Activated CD8-positive, alpha-beta memory T cell treated with anti-CD3 and anti-CD28 coated beads, Interleukin-2, amount 10 ng/mL, durations not matched to agents 7 days and 5 days (primary cell): Measurements from ENCODE around the gene INTS4. TPM values are rescaled to one million over a fixed set of nuclear protein-coding genes. Genes with fewer than 3 reads are reported as not detected.
"Not testable (repeated sequence)": the region's sequence is repeated elsewhere in the genome, so short reads cannot be mapped to it uniquely, and the experiment has no call there.

Experiments
- ATAC-seq: fragments of 150-1000 bp; cut with Tn5 transposase; one replicate; pipeline ENCODE4 v1.10.0; 2021; ENCODE audit warnings: moderate library complexity
- CTCF ChIA-PET: fragments of 350-600 bp; sonication (Branson Sonifier 250); formaldehyde crosslinking; loops from one replicate; lab custom pipeline; 2021; ENCODE audit warnings: antibody characterized with exemption; lab: Charles Lee
- DNase-seq: peaks from one replicate; pipeline ENCODE4 v3.0.0-alpha.2; 2020
- H3K27ac Mint-ChIP-seq: one replicate; pipeline ENCODE4 v1.8.0; 2021; ENCODE audit warnings: mild to moderate bottlenecking, mixed read lengths
- H3K27me3 Mint-ChIP-seq: one replicate; pipeline ENCODE4 v1.8.0; 2021; ENCODE audit warnings: mixed read lengths
- H3K36me3 Mint-ChIP-seq: one replicate; pipeline ENCODE4 v1.8.0; 2021; ENCODE audit warnings: mild to moderate bottlenecking, mixed read lengths
- H3K4me1 Mint-ChIP-seq: one replicate; pipeline ENCODE4 v1.8.0; 2021; ENCODE audit warnings: mixed read lengths
- H3K4me3 Mint-ChIP-seq: one replicate; pipeline ENCODE4 v1.8.0; 2021; ENCODE audit warnings: mild to moderate bottlenecking, moderate library complexity, mixed read lengths
- H3K9me3 Mint-ChIP-seq: one replicate; pipeline ENCODE4 v1.8.0; 2022; ENCODE audit warnings: low read depth, mixed read lengths
- total RNA-seq, 2 experiments: library from RNA; stranded (reverse); gene quantifications; one replicate each; pipeline ENCODE4 v1.2.3, GENCODE V29; 2021

INTS4 gene
- total RNA-seq, 2 experiments from 2014 or later, result 53.9 to 57.9 TPM

DNA sequence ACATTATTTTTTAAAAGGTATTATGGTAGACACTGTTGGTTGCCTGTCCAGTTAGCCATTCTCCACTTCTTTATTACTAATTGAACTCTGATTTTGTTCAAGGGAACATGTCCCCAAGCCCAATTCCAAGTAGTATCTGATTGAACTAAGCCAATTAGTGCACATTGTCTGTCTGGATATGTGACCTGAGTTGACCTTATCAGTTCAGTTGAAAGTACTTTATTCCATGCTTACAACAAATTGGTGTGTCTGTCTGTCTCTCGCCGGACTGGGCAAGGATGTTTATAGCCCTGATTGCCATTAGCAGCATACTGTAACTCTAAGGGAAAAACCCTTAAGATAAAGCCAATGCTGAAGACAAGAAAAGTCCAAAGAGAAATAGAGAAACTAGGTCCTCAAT is 85.6 kb downstream of the INTS4 start:
- Mint-ChIP-seq H3K9me3 (no peaks in the 10 kb centered on the region), H3K4me1 (no peaks in the 10 kb centered on the region), H3K4me3 (no peak overlapping the region), H3K27me3 (no peaks in the 10 kb centered on the region), H3K36me3 (peaks cover 15% of the 10 kb centered on the region), H3K27ac (no peak overlapping the region)
- ATAC-seq, result no peak
- DNase-seq, result no peak
- CTCF ChIA-PET, result no interaction called here

DNA sequence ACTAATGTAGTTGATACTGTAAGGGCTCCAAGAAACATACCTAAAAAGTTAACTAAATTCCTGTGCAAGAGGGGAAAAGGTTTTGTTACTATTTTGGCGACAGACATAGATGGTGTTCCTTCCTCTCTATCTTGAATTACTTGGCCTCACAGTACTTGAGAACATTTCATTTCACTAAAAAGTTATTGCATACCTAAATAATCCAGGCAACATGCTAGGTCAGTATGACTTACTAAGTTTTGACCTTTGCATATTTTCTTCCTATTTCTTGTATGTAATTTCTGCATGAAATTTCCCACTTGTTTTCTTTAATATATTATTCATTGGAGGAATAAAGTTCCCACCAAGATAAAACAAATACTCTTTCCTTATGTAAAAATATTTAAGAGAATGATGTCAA is 99.5 kb downstream of the INTS4 start:
- H3K4me3 Mint-ChIP-seq, CTCF ChIA-PET, H3K27ac Mint-ChIP-seq, DNase-seq, ATAC-seq, H3K4me1 Mint-ChIP-seq, H3K27me3 Mint-ChIP-seq, H3K9me3 Mint-ChIP-seq: not testable (repeated sequence)
- H3K36me3 Mint-ChIP-seq, result peaks cover 28% of the 10 kb centered on the region

DNA sequence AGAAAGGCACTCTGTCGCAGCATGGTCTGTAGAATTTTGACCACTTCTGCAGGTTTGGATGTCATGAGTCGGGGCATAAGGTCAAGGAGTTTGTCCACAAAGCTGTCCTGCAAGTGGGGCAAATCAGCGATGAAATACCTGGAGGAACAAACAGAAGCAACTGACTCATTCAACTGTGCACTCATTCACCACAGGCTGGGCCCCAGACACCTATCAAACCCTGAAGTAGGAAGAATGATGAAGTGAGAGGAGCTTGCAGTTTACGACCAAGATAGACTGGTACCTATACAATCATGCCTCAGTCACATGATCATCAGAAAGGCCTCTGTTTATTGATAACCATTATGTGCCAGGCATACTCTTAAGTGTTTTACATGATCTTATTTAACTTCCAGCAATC is 102.8 kb downstream of the INTS4 start:
- H3K4me3 Mint-ChIP-seq, H3K27ac Mint-ChIP-seq, H3K27me3 Mint-ChIP-seq, H3K4me1 Mint-ChIP-seq, H3K9me3 Mint-ChIP-seq, ATAC-seq, DNase-seq, CTCF ChIA-PET: not testable (repeated sequence)
- peaks cover 43% of the 10 kb centered on the region for H3K36me3 Mint-ChIP-seq

DNA sequence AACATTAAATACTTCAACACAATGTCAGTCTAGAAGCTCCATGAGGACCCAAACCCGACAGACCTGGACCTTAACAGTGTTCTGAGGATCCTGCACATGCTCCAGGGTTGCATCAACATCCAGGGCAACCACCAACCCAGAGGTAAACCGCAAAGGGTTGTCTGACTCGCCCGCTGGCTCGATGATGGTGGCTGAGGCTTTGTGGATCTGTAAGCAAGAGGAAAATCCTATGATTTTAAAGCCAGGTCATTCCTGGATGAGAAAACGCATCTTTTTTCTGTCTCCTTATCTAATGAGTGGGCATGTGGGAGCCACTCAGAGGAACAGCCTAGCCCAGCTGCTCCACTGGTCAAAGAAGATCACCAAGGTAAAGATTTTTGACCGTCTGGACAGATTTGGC is 103.2 kb downstream of the INTS4 start:
- CTCF ChIA-PET, H3K4me3 Mint-ChIP-seq, H3K9me3 Mint-ChIP-seq, H3K4me1 Mint-ChIP-seq, H3K27ac Mint-ChIP-seq, DNase-seq, H3K27me3 Mint-ChIP-seq, ATAC-seq: not testable (repeated sequence)
- H3K36me3 Mint-ChIP-seq, result peaks cover 47% of the 10 kb centered on the region

DNA sequence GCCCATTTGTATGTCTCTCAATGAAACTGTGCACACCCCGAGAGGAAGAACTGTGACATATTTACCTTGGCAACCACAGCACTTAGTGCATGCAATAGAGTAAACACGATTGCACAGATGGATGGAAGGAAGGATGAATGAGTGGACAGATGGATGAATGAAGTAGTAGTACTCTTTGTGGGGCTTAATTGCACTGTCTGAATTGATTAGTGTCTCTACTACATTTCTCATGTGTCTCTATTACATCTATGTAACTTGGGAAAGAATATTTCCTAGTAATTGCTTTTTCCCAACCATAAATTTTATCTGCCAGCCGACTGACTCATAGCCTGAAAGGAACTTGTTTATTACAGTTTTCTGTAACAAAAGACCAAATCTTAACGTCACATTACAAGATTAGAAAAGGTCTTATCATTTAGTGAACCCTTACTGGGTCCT is 103.8 kb downstream of the INTS4 start:
- DNase-seq, H3K27ac Mint-ChIP-seq, H3K4me1 Mint-ChIP-seq, H3K4me3 Mint-ChIP-seq, ATAC-seq, H3K27me3 Mint-ChIP-seq, CTCF ChIA-PET, H3K9me3 Mint-ChIP-seq: not testable (repeated sequence)
- peaks cover 48% of the 10 kb centered on the region for H3K36me3 Mint-ChIP-seq

DNA sequence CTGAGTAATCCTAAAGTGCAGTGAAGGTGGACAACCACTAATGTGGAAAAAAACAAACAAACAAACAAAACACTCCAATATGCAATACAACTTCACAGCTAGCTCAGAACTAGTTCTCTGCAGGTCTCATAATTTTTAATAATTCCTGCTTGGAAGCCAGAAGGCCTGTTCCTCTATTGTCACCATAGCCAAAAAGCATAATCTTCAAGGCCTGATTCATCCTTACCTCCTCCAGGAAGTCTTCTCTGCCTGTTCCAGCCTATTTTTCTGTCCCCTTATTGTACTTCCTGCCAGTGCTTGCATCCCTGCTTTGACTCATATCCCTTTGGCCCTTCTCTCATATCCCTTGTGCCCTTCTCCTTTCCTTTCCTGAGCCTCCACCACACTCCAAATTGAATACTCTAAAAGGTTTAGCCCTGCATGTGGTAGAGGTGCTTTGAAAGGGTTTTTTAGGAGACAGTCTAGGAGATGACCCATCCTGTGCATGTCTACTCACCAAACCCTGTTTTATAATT is 104.3 kb downstream of the INTS4 start:
- H3K9me3 Mint-ChIP-seq, H3K27me3 Mint-ChIP-seq, DNase-seq, H3K27ac Mint-ChIP-seq, H3K4me3 Mint-ChIP-seq, H3K4me1 Mint-ChIP-seq, ATAC-seq, CTCF ChIA-PET: not testable (repeated sequence)
- peaks cover 48% of the 10 kb centered on the region for H3K36me3 Mint-ChIP-seq

DNA sequence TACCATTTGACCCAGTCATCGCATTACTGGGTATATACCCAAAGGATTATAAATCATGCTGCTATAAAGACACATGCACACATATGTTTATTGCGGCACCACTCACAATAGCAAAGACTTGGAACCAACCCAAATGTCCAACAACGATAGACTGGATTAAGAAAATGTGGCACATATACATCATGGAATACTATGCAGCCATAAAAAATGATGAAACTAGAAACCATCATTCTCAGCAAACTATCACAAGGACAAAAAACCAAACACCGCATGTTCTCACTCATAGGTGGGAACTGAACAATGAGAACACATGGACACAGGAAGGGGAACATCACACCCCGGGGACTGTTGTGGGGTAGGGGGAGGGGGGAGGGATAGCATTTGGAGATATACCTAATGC is 105.4 kb downstream of the INTS4 start:
- CTCF ChIA-PET, H3K27ac Mint-ChIP-seq, DNase-seq, H3K9me3 Mint-ChIP-seq, H3K4me1 Mint-ChIP-seq, H3K27me3 Mint-ChIP-seq, ATAC-seq, H3K4me3 Mint-ChIP-seq: not testable (repeated sequence)
- peaks cover 49% of the 10 kb centered on the region for H3K36me3 Mint-ChIP-seq

DNA sequence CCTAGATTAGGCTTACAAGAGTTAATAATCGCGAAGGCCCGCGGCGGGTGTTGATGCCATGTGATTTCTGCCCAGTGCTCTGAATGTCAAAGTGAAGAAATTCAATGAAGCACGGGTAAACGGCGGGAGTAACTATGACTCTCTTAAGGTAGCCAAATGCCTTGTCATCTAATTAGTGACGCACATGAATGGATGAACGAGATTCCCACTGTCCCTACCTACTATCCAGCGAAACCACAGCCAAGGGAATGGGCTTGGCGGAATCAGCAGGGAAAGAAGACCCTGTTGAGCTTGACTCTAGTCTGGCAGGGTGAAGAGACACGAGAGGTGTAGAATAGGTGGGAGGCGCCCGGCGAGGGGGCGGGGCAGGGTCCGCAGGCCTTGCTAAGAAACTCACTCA is 108.1 kb downstream of the INTS4 start:
- peaks cover 47% of the 10 kb centered on the region for H3K36me3 Mint-ChIP-seq
- CTCF ChIA-PET, result no interaction called here

DNA sequence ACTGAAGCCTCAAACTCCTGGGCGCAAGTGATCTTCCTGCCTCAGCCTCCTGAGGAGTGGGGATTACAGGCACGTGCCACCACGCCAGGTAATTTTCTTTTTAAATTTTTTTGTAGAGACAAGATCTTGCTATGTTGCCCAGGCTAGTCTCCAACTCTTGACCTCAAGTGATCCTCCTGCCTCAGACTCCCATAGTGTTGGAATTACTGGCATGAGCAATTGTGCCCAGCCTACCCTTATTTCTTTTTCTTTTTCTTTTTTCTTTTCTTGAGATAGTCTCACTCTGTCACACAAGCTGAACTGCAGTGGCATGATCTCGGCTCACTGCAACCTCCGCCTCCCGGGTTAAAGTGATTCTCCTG is 109.7 kb downstream of the INTS4 start:
- H3K36me3 Mint-ChIP-seq, result peaks cover 41% of the 10 kb centered on the region
- CTCF ChIA-PET, result interaction anchor here (0.7 kb wide), 1 partner anchor 273 kb away, joined by 3 read pairs; no protein-coding TSS in a partner anchor
- H3K4me3 Mint-ChIP-seq, result no peak overlapping the region
- peaks cover 5% of the 10 kb centered on the region for H3K4me1 Mint-ChIP-seq
- no peaks in the 10 kb centered on the region for H3K27me3 Mint-ChIP-seq
- no peaks in the 10 kb centered on the region for H3K9me3 Mint-ChIP-seq
- ATAC-seq (no peak), DNase-seq (no peak)
- H3K27ac Mint-ChIP-seq, result no peak overlapping the region

More for the DNA sequence above, 108.1 kb downstream of the INTS4 start:
- Mint-ChIP-seq H3K27ac (no peak overlapping the region), H3K27me3 (no peaks in the 10 kb centered on the region), H3K4me3 (no peak overlapping the region), H3K9me3 (no peaks in the 10 kb centered on the region), H3K4me1 (no peaks in the 10 kb centered on the region)
- no peak for ATAC-seq
- no peak for DNase-seq

DNA sequence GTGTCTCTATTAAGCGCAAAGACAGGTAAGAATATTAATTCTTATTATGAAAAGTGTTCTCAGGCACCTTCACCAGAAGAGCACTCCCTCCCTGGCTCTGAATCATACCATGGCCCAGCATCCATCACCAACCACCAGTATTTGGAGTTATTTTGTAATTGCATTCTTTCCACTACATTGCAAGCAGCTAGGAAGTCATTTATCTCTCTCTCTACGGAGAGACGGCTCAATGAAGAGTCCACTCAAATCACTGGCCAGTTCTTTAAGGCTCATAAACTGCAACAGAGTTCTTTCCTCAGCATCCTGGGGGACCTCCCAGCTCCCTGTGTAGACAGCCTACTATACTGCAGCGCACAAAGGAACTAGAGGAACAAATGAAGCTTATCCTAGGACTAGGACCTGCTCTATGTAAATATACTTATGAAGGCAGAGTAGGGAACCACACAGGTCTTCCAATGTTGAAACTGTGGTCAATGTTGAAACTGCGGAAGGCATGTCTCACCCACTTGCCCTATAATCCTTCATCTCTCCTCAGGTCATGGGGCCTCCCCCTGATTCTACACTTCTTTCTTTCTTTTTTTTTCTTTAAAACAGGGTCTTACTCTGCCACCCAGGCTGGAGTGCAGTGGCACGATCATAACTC is 110.2 kb downstream of the INTS4 start:
- peaks cover 10% of the 10 kb centered on the region for H3K4me1 Mint-ChIP-seq
- no peaks in the 10 kb centered on the region for H3K9me3 Mint-ChIP-seq
- H3K27ac Mint-ChIP-seq, result no peak overlapping the region
- H3K36me3 Mint-ChIP-seq, result peaks cover 39% of the 10 kb centered on the region
- no peak for DNase-seq
- H3K27me3 Mint-ChIP-seq, result no peaks in the 10 kb centered on the region
- H3K4me3 Mint-ChIP-seq, result no peak overlapping the region
- CTCF ChIA-PET, result interaction anchor here (0.7 kb wide), 1 partner anchor 272 kb away, joined by 3 read pairs; no protein-coding TSS in a partner anchor
- no peak for ATAC-seq

DNA sequence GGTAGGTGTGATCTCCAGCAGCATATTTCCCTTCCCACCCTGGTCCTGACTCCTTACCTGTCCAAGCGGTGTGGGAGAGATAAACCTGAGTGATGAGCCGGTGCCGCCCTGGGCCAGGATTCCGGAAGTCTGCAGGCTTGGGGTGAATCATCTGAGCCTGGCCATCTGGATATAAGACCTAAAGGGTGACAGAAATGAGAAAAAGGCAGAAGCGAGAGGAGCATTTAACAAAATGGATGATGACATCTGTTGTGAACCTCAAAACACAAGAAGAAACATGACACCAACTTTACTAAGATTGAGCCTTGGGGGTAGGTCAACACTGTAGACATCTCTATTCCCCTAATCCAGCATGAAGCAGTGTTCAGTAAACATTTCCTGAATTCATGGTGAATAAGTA is 110.7 kb downstream of the INTS4 start:
- CTCF ChIA-PET, result no interaction called here
- ATAC-seq, result no peak
- no peak overlapping the region for H3K4me3 Mint-ChIP-seq
- H3K27me3 Mint-ChIP-seq, result no peaks in the 10 kb centered on the region
- H3K9me3 Mint-ChIP-seq, result no peaks in the 10 kb centered on the region
- H3K27ac Mint-ChIP-seq, result no peak overlapping the region
- DNase-seq, result no peak
- peaks cover 15% of the 10 kb centered on the region for H3K4me1 Mint-ChIP-seq
- peaks cover 35% of the 10 kb centered on the region for H3K36me3 Mint-ChIP-seq

DNA sequence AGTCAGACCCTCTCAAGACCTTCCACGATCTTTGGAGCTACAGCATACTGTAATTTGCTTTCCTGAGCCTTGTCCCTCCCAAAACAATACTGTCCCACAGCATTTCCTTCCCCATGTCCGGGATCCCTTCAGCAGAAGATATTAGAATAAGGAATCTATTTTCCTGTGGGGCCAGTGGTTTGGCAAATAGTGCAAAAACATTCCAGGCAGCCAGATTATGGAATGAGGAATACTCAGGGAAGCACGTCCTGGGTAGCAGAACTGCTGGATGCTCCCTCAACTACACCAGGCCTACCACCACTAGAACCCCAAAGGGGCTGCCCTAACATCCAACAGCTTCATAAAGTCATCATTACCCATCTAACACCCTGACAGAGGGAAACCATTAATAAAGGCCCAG is 112.1 kb downstream of the INTS4 start:
- Mint-ChIP-seq H3K9me3 (no peaks in the 10 kb centered on the region), H3K27ac (no peak overlapping the region), H3K4me3 (no peak overlapping the region), H3K36me3 (peaks cover 33% of the 10 kb centered on the region), H3K4me1 (peaks cover 21% of the 10 kb centered on the region), H3K27me3 (no peaks in the 10 kb centered on the region)
- CTCF ChIA-PET, result interaction anchor here (0.7 kb wide), 1 partner anchor 14 kb away, joined by 4 read pairs; no protein-coding TSS in a partner anchor
- DNase-seq (no peak), ATAC-seq (no peak)

DNA sequence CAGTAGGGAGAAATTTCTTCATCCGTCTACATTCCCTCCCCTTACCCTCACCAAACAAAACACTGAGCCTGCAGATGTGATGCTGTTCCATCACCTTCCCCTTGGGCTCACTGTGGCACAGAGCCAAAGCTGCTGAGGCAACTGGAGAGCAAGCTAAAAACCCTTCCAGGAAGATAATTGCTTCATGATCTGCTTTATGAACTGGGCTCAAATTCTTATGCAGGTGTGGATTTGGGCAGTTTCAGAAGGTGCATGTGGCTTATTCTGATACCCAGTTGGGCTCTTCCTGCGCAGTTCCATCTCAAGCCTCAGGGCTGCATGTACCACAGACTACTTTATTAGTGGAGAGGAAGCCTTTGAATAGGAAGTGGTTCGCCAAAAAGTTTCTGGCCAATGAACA is 115.2 kb downstream of the INTS4 start:
- CTCF ChIA-PET, result no interaction called here
- DNase-seq (peak; percentile 67), ATAC-seq (peak; percentile 85)
- peak overlapping the region; percentile 60 for H3K27ac Mint-ChIP-seq
- peaks cover 21% of the 10 kb centered on the region for H3K4me1 Mint-ChIP-seq
- peaks cover 21% of the 10 kb centered on the region for H3K36me3 Mint-ChIP-seq
- H3K9me3 Mint-ChIP-seq, result no peaks in the 10 kb centered on the region
- no peak overlapping the region for H3K4me3 Mint-ChIP-seq
- no peaks in the 10 kb centered on the region for H3K27me3 Mint-ChIP-seq

DNA sequence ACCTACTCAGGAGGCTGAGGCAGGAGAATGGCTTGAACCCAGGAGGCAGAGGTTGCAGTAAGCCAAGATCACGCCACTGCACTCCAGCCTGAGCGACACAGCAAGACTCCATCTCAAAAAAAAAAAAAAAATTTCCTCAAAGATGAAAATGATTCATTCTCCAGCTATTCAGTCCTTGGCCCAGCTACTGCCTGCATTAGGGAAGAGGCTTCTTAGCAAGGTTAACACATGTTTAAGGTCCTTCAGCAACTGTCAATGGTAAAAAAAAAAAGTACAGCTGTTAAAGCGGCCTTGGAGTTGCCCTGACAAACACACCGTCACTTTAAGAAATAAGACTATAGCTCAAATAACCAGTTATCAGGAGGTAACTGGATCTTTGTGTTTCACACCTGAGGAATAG is 116.2 kb downstream of the INTS4 start:
- H3K9me3 Mint-ChIP-seq, CTCF ChIA-PET, DNase-seq, H3K27me3 Mint-ChIP-seq, ATAC-seq, H3K27ac Mint-ChIP-seq, H3K4me3 Mint-ChIP-seq: not testable (repeated sequence)
- Mint-ChIP-seq H3K36me3 (peaks cover 15% of the 10 kb centered on the region), H3K4me1 (peaks cover 21% of the 10 kb centered on the region)
